Inflammatory macrophage treated with lipopolysaccharide for 1 hour (primary cell): ENCODE data around the gene FBXW4.
A peak's percentile ranks its signal among the peaks of the same experiment; 100 is the strongest.

Experiments used
- DNase-seq, 2 donors: peaks; one replicate each; pipeline ENCODE4 v3.0.0-alpha.2; 2020 to 2022

The FBXW4 gene, protein sequence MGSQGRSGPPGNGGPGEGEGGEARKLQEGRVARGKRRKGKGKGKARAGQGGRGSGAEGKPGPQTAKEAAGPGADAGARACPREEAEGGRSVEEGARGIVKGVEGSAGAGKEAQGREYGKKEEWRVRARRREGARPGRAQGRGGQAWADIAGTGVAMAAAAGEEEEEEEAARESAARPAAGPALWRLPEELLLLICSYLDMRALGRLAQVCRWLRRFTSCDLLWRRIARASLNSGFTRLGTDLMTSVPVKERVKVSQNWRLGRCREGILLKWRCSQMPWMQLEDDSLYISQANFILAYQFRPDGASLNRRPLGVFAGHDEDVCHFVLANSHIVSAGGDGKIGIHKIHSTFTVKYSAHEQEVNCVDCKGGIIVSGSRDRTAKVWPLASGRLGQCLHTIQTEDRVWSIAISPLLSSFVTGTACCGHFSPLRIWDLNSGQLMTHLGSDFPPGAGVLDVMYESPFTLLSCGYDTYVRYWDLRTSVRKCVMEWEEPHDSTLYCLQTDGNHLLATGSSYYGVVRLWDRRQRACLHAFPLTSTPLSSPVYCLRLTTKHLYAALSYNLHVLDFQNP

GRCh38 chr10:101694674-101695403 is at the start of gene FBXW4:
Gene FBXW4 (minus strand): TSS chr10:101695170. CDS start chr10:101695105, 65 bp downstream.
- peak; percentile 48 to 61 for DNase-seq

GRCh38 chr10:101744267-101744666 is 49.3 kb upstream of the FBXW4 start:
- DNase-seq, result no peak

DNA sequence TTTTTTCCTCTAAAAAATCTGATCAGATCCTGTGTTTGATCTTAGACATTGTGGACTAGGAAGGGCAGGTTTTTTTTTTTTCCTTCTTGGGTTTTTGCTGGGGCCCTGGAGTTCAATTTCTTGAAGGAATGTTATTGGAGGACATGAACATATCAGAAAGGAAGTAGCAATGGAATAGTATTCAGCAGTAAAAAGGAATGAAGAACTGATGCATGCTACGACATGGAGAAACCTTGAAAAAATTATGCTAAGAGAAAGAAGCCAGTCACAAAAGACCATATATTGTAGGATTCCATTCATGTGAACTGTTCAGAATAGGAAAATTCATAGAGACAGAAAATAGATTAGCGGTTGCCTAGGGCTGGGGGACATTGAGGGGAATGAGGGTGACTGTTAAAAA is 47.0 kb upstream of the FBXW4 start:
- no peak for DNase-seq

DNA sequence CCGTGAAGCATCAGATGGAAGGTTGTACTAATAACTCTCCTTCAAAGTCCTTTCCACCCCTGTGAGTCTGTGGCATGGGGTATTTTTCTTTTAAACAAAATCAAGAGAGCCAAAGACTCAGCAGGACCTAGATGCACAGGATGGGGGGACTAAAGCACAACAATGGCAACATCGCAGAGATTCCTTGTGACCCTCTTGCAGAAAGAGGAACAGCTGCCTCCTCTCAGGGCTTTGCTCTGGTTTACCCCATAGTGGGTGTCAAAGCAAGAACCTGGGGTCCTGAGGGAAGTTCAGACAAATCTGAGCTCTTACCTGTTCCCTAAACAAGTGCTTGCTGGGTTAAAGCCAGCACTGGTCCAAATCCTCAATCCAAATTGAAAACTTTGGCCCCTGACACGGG is 41.7 kb upstream of the FBXW4 start:
- DNase-seq, result no peak

DNA sequence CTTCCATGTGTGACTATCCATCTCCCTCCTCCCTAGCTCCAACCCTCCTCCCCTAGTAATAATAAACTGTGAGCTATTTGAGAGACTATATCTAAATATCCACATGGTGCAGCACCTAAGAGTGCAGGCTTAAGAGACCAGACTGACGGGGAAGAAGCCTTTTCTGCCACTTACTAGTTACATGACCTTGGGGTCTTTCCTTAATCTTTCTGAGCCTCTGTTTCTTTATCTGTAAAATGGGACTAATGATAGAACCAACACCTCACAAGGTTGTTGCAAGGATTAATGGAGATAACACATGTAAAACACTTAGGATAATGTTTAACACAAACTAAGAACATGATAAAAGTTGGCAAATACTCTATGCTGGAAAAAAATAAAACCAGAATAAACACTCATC is 37.1 kb upstream of the FBXW4 start:
- DNase-seq, result no peak

GRCh38 chr10:101726115-101726387 is 31.1 kb upstream of the FBXW4 start:
- no peak for DNase-seq

GRCh38 chr10:101725296-101726114 is 30.5 kb upstream of the FBXW4 start:
- no peak for DNase-seq

- no peak for DNase-seq
These were observed 29.5 kb upstream of the FBXW4 start for GRCh38 chr10:101724446-101724845.

DNA sequence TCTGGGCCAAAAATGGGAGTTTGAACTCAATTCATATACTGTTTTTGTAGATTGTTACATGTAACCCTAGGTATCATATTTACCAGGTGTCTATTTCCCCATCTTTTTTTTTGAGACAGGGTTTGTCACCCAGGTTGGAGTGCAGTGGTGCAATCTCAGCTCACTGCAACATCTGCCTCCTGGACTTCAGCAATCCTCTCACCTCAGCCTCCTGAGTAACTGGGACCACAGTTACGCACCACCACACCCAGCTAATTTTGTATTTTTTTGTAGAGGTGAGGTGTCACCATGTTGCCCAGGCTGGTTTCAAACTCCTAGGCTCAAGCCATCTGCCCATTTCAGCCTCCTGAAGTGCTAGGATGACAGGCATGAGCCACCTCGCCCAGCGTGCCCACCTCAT is 28.2 kb upstream of the FBXW4 start:
- DNase-seq, result no peak

DNA sequence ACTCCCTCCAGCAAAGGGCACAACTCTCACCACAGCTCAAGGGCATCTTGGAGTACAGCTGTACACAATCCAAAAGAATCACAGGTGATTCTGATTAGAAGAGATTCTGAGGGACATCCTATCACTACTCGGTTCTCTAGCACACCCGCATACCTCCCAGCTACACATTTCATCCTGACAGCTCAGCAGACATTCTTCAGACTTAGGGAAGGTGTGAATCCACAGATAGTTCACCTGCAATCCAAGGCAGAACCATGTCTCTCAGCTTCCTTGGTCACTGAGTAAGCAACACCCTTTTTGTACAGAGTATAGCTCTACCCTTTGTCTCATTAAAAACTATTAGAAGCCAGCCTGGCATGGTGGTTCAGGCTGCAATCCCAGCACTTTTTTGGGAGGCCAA is 26.8 kb upstream of the FBXW4 start:
- DNase-seq, result no peak

DNA sequence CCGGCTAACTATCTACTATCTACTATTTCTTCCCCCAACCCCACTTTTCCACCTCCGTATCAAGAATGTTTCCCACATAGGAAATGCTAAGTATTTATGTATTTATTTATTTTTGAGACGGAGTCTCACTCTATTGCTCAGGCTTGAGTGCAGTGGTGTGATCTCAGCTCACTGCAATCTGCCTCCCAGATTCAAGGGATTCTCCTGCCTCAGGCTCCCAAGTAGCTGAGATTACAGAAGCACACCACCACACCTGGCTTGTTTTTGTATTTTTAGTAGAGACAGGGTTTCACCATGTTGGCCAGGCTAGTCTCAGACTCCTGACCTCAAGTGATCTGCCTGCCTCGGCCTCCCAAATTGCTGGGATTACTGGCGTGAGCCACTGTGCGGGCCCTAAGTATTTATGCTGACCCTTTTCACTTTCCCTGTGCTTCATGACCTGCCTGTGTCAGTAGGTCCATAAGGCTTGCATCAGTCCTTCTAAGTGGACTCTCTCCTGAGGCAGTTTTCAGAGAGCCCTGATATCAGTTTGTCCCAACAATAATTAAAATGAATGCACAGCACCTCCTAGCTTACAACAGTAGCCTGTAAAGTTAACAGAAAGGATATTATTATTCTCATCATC is 25.7 kb upstream of the FBXW4 start:
- no peak for DNase-seq

DNA sequence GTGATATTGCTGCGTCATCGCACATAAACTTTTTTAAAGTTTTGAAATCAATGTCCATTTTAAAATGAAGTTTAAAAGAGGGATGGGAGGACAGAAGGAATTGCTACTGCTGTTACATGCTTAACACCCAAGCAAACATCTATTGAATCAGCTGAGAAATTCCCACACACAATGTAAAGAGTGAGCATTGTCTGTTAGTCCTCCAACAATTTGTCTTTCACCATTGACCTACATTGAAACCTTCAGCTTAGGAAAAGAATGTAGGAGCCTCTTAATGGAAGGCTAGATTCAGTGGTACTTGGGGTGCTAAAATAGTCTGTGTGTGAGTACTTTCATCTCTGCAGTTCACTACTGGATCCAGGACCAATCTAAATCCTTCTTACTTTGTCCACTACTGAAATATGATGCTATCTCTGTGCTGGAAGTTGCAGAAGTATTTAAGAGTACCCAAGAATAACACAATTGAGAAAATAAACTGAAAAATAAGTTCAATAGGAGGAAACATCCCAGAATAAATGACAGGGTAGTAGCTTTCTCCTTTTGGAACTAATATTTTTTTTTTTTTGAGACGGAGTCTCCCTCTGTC is 23.8 kb upstream of the FBXW4 start:
- DNase-seq, result no peak

DNA sequence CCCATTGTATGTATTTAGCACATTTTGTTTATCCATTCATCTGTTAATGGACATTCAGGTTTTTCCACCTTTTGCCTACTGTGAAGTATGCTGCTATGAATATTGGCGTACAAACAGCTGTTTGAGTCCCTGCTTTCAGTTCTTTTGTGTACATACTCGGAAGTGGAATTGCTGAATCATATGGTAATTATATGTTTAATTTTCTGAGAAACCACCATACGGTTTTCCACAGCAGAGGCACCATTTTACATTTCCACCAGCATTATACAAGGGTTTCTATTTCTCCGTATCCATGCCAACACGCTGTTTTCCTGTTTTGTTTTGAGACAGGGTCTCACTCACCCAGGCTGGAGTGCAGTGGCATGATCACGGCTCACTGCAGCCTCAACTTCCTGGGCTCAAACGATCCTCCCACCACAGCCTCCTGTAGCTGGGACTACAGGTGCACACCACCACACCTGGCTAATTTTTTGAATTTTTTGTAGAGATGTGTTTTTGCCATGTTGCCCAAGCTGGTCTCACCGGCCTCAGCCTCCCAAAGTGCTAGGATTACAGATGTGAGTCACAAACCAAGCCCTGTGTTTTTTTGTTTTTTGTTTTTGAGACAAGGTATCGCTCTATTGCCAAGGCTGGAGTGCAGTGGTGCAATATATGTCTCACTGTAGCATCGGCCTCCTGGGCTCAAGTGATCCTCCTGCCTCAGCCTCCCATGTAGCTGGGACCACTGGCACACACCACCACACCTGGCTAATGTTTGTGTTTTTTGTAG is 22.1 kb upstream of the FBXW4 start:
- no peak for DNase-seq

GRCh38 chr10:101712997-101713396 is 18.0 kb upstream of the FBXW4 start:
- DNase-seq, result no peak

DNA sequence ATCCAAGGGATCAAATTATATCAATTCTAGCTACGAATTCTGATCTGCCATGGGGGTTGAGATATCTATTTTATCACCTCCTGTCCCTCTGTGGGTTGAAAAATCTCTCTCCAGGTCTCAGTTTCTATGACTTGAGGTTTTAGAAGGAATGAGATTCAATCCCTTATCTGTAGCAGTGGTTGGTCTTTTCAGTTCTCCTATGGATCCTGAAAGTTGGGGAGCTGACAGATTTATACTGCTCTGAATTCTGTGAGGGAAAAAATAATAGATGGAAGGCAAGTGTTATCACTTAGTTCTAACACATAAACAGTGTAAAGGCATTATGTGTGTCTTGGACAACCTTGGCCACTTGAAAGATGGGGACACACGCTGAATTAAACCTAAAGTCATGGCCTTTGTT is 15.8 kb upstream of the FBXW4 start:
- DNase-seq, result no peak

- DNase-seq, result no peak
These were observed 15.2 kb upstream of the FBXW4 start for GRCh38 chr10:101710059-101710695.

DNA sequence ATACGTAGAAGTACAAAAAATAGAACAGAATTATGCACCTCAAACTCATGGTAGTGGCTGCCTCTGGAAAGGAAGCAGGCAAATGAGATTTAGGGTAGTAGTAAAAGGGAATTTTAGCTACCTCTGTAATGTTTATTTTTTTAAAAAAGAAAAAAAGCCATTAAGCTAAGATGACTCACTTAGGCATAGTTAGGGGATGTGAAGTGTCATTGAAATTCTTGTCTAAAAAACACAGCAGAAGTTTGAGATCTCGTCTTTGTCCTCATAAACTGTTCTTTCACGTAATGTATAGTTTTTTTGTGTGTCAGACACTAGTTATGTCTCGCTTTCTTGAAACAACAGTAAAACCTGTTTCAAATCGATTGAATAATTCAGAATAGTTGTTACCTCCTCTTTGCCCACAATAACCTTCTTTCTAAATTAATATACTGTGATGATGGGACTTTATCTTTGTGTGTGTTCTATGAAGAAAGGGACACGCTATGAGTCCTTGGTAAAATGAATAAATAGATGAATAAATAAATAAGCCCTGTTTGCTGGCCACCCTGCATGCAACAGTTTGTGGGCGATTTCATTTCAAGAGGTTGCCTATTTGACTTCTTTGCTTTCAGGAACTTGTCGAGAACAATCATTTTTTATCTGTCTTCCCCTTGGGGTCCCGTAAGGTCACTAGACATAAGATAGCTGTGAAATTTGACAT is 14.5 kb upstream of the FBXW4 start:
- no peak for DNase-seq

DNA sequence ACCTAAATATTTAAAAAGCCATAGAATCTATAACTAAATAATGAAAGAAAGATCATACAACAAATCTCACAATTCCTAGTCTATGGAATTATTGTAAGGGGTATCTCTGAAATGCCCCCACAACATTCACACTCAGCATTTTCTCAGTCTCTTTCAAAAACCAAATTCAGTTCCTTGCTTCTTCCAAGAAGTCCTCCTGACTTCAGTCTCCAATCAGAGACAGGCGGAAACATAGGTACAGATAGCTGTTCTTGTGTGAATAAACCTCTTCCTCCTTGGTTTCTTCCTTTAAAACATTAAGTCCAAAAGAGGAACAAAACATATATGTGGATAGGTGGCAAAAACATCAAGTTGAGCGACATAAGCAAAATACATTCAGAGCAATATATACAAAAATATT is 13.9 kb upstream of the FBXW4 start:
- DNase-seq, result no peak

DNA sequence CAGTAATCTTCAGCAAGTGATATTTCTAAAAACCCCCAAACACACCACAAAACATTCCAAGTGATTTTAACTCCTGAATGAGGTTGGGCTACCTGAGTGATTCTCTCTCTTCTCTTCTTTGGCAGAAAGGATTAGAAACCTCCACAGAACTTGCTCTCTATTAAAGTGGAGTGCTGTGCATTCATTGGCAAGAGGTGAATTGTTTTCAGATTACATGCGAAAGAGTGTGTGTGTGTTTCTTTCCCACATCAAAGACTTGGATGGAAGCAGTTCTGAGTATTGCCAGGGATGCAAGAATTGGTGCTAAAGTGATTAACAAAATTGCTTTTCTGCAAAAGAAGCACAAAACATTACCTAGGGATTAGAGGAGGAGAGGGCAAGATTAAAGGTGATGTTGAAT is 13.1 kb upstream of the FBXW4 start:
- DNase-seq, result no peak

DNA sequence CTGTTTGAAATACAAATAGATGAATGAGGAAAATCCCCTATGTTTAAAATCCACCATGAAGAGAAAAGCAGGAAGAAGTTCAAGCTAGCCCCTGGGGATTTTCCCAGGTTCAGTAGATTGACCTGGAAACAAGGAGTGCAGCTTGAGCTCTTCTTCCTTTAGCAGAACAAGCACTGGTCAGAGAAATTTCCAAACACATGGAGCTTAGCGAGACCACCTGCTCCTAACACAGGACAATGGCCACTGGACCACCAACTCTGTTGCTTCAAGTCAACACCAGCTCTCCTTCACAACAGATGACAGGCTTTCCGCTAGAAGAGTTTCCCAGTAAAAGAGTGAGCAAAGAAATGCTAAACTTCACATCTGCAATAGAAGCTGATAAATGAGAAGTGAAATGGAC is 9.4 kb upstream of the FBXW4 start:
- no peak for DNase-seq

DNA sequence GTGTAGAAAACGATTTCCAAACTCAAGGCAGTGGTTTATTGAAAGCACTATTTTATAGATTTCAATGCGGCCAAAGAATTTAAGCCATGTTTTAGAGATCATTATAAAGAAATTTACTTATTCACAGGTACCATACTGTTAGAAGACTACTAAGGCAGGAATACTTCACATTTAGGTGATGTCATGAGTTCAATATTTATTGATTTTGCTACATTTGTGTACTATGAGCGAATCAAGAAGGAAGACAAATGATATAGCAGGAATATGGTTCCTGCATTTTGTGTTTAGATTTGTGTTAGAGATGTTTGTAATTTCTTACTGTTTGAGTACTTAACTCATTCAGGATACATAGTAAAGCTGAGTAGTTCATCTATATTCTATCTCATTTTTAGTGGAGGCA is 1.7 kb upstream of the FBXW4 start:
- no peak for DNase-seq
